ENCODE data around the gene CDH10. TPM values are rescaled to one million over a fixed set of nuclear protein-coding genes. Genes with fewer than 3 reads are reported as not detected.

The CDH10 gene
- total RNA-seq, 1 experiment from 2014 or later: 0.31 TPM

DNA sequence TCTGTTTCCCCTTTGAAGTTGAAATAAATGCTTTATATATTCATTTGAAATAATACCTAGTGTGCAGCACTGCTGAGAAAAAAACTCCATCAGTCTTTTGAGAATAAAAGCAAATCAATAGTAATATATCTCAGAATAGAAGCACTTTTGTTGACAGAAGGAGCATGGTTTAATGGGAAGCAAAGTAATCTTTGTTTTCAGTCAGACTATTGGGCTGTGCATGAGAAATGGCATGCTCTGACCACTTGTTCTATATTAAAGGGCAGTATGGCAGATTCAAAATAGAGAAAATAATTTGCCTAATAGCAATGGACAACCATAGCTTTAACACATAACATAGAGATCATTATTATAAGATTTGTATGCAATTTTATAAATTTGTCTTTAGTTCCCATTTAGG is 12.4 kb downstream of the CDH10 start:
- H3K27ac Mint-ChIP-seq: no peak overlapping the region
- TF ChIP-seq, protein P1, sequence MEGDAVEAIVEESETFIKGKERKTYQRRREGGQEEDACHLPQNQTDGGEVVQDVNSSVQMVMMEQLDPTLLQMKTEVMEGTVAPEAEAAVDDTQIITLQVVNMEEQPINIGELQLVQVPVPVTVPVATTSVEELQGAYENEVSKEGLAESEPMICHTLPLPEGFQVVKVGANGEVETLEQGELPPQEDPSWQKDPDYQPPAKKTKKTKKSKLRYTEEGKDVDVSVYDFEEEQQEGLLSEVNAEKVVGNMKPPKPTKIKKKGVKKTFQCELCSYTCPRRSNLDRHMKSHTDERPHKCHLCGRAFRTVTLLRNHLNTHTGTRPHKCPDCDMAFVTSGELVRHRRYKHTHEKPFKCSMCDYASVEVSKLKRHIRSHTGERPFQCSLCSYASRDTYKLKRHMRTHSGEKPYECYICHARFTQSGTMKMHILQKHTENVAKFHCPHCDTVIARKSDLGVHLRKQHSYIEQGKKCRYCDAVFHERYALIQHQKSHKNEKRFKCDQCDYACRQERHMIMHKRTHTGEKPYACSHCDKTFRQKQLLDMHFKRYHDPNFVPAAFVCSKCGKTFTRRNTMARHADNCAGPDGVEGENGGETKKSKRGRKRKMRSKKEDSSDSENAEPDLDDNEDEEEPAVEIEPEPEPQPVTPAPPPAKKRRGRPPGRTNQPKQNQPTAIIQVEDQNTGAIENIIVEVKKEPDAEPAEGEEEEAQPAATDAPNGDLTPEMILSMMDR (conservative IDR thresholded peaks at IDR 0.05): no peak
- Histone ChIP-seq H4K91ac (ENCODE audit: insufficient read length, low read depth, low read length) (no peak overlapping the region), H3K9me3 (ENCODE audit: control insufficient read depth, low read depth, low read length) (no peaks in the 10 kb centered on the region), H3K56ac (ENCODE audit: insufficient read length, low read depth, low read length) (no peak overlapping the region), H3T11ph (ENCODE audit: low read length) (no peak overlapping the region), H3K27me3 (ENCODE audit: insufficient read depth, low read length) (no peaks in the 10 kb centered on the region), H3K79me1 (ENCODE audit: insufficient read depth, low read depth, low read length, poor library complexity, severe bottlenecking) (no peaks in the 10 kb centered on the region), H3K14ac (ENCODE audit: insufficient read depth, low read length) (no peak overlapping the region), H3K4ac (ENCODE audit: low read depth, low read length) (no peak overlapping the region), H2BK15ac (ENCODE audit: low read depth, low read length) (no peak overlapping the region), H2BK120ac (ENCODE audit: low read depth, low read length, poor library complexity, severe bottlenecking) (no peak overlapping the region), H3K4me1 (ENCODE audit: insufficient read depth, low read length) (peaks cover 3% of the 10 kb centered on the region; the same call in 1 of the 2 replicates), H4K8ac (replicated peaks; ENCODE audit: insufficient read length, low read depth, low read length) (no peak overlapping the region), H3K18ac (ENCODE audit: insufficient read length, low read depth, low read length) (no peak overlapping the region), H3K9ac (ENCODE audit: extremely low read depth, insufficient read length, low read length) (no peak overlapping the region), H4K5ac (ENCODE audit: insufficient read length, low read depth, low read length) (no peak overlapping the region), H3K27ac (ENCODE audit: insufficient read length, low read depth, low read length) (no peak overlapping the region), H2BK12ac (ENCODE audit: insufficient read length, low read depth, low read length) (no peak overlapping the region), H2AK5ac (ENCODE audit: insufficient read length, low read length) (no peak overlapping the region), H4K20me1 (ENCODE audit: control insufficient read depth, insufficient read depth, insufficient read length) (no peaks in the 10 kb centered on the region), H2BK5ac (ENCODE audit: insufficient read length, low read length) (no peak overlapping the region), H2AFZ (ENCODE audit: low read length) (no peak overlapping the region), H3K4me2 (ENCODE audit: insufficient read depth, insufficient read length, low read length) (no peak overlapping the region), H3K23ac (ENCODE audit: insufficient read length, low read depth, low read length) (no peak overlapping the region), H3K79me2 (ENCODE audit: insufficient read depth, low read length) (no peaks in the 10 kb centered on the region), H2BK20ac (ENCODE audit: low read depth, low read length, poor library complexity, severe bottlenecking) (no peak overlapping the region), H3K23me2 (ENCODE audit: insufficient read length, low read depth, low read length, poor library complexity, severe bottlenecking) (no peaks in the 10 kb centered on the region)
- H3K36me3 Mint-ChIP-seq (ENCODE audit: insufficient read depth in 1 of 3, low read depth in 3 of 3): peaks cover 0 to 1% (median 0%) of the 10 kb centered on the region in 3 experiments; a peak in 1 of 7 replicates
- H3K9me3 Mint-ChIP-seq: no peaks in the 10 kb centered on the region
- no peaks in the 10 kb centered on the region for H3K27me3 Mint-ChIP-seq (ENCODE audit: low read depth)
- H3K4me1 Mint-ChIP-seq: peaks cover 5 to 7% of the 10 kb centered on the region in 2 experiments
- H3K4me3 Mint-ChIP-seq: no peak overlapping the region
- DNase-seq: no peak

All from H9 (cell line).